SK-N-SH (cell line): ENCODE data around the gene MYO10.
A peak's percentile ranks its signal among the peaks of the same experiment; 100 is the strongest.

ENCODE experiments used
- CHD2 ChIP-seq: fragments of 150-350 bp; IDR thresholded peaks from 2 replicates; pipeline ENCODE4 v1.6.1; 2018; ENCODE audit warnings: low read length; ENCODE audit not compliant: partially characterized antibody
- CTCF ChIP-seq: fragments of 200-600 bp; sonication (generic); IDR thresholded peaks from 2 replicates; pipeline ENCODE4 v1.6.1; 2017; ENCODE audit warnings: antibody characterized with exemption, mild to moderate bottlenecking, moderate library complexity
- ELF1 ChIP-seq: IDR thresholded peaks from 2 replicates; pipeline ENCODE4 v1.4.0; 2012
- EZH2phosphoT487 ChIP-seq: fragments of 200-600 bp; sonication (generic); IDR thresholded peaks from 2 replicates; pipeline ENCODE4 v1.6.1; 2017; ENCODE audit warnings: low read depth, mixed run types, mild to moderate bottlenecking, antibody characterized with exemption, moderate library complexity, borderline replicate concordance
- GATA2 ChIP-seq: sonication (generic); formaldehyde crosslinking; IDR thresholded peaks from 2 replicates; pipeline ENCODE4 v1.5.0; 2020; ENCODE audit warnings: mild to moderate bottlenecking, missing genetic modification reagents
- JUND ChIP-seq: IDR thresholded peaks from 2 replicates; pipeline ENCODE4 v1.4.0; 2012
- POLR2AphosphoS5 ChIP-seq: IDR thresholded peaks from 2 replicates; pipeline ENCODE4 v1.6.1; 2012; ENCODE audit warnings: low read depth, low read length
- REST ChIP-seq: IDR thresholded peaks from 2 replicates; pipeline ENCODE4 v1.6.1; 2012; ENCODE audit warnings: mild to moderate bottlenecking, low read depth, low read length, moderate library complexity
- SMC3 ChIP-seq: IDR thresholded peaks from 2 replicates; pipeline ENCODE4 v1.6.1; 2012; ENCODE audit warnings: low read depth, low read length, improper control_type of control experiment
- TCF12 ChIP-seq: IDR thresholded peaks from 2 replicates; pipeline ENCODE4 v1.4.0; 2012

- no peak for TF ChIP-seq CTCF
- TF ChIP-seq POLR2AphosphoS5: peak; percentile 10; the same call in 1 of the 2 replicates
- TF ChIP-seq TCF12: no peak; the same call in 1 of the 2 replicates
- no peak for TF ChIP-seq CHD2
- TF ChIP-seq EZH2phosphoT487: no peak
- no peak for TF ChIP-seq ELF1
- TF ChIP-seq SMC3: no peak
- TF ChIP-seq JUND: no peak
- no peak for TF ChIP-seq GATA2 (CRISPR knock-in tag)
- no peak for TF ChIP-seq REST
Observed at GRCh38 chr5:16935231-16936149, 598 bp downstream of the MYO10 start.
